Neural cell (in vitro differentiated cells): ENCODE results near the gene TAAR2.
"Not testable (repeated sequence)": the region's sequence is repeated elsewhere in the genome, so short reads cannot be mapped to it uniquely, and the experiment has no call there.

Source experiments
- CTCF ChIP-seq: fragments of 450-650 bp; IDR thresholded peaks from 2 replicates; pipeline ENCODE4 v1.5.1; 2014; ENCODE audit warnings: antibody characterized with exemption, mild to moderate bottlenecking, moderate library complexity; ENCODE audit not compliant: poor library complexity, severe bottlenecking
- EZH2 ChIP-seq: fragments of 200-600, 300-800 bp; shearing (Covaris generic), sonication (generic); IDR thresholded peaks from 2 replicates; pipeline ENCODE4 v1.6.1; 2014; ENCODE audit warnings: antibody characterized with exemption, low read length, borderline replicate concordance, mild to moderate bottlenecking; ENCODE audit not compliant: insufficient read depth, poor library complexity, severe bottlenecking
- POLR2AphosphoS5 ChIP-seq: IDR thresholded peaks from 2 replicates; pipeline ENCODE4 v1.6.1; 2012
- REST ChIP-seq: IDR thresholded peaks from 2 replicates; pipeline ENCODE4 v1.6.1; 2012; ENCODE audit warnings: borderline replicate concordance

- not testable (repeated sequence) for TF ChIP-seq CTCF, REST, POLR2AphosphoS5, EZH2
Measured at GRCh38 chr6:132600900-132601299, 23.2 kb downstream of the TAAR2 start.
